ENCODE results near the gene ARHGAP35. TPM values are rescaled to one million over a fixed set of nuclear protein-coding genes. Genes with fewer than 3 reads are reported as not detected.

Gene ARHGAP35
- 35.2 TPM for polyA plus RNA-seq (2013, experiment 1 of 2)
- polyA plus RNA-seq (2013, experiment 2 of 2) = 35.5 TPM

- no CpG with 5 or more reads among the region's 91 CpGs for WGBS (ENCODE audit: extremely low coverage, insufficient coverage, low lambda C conversion rate)
- peaks cover under 1% of the 10 kb centered on the region for H3K36me3 ChIP-seq (ENCODE audit: control insufficient read depth, insufficient read depth, low read length)
- peaks cover 13% of the 10 kb centered on the region for H3K4me1 ChIP-seq (ENCODE audit: control insufficient read depth, low read depth, low read length)
- DNase-seq = no peak
- peak within 1 kb of the TSS; percentile 28 for H2BK15ac ChIP-seq (replicated peaks; ENCODE audit: low read depth)
- H3K79me1 ChIP-seq (ENCODE audit: low read length) = peaks cover 15% of the 10 kb centered on the region
- H4K8ac ChIP-seq (ENCODE audit: low read depth, low read length) = no peak within 1 kb of the TSS
- peak within 1 kb of the TSS; percentile 64 for H2BK120ac ChIP-seq (ENCODE audit: low read depth, low read length)
- peak within 1 kb of the TSS; percentile 99 for H3K56ac ChIP-seq (ENCODE audit: low read length)
- peak within 1 kb of the TSS; percentile 98 for H3K18ac ChIP-seq (ENCODE audit: low read length)
- peak within 1 kb of the TSS; percentile 97 for H3K23ac ChIP-seq (ENCODE audit: low read length)
- peak within 1 kb of the TSS; percentile 93 for H3K4me3 ChIP-seq (ENCODE audit: low read length)
- H3K4me2 ChIP-seq (ENCODE audit: low read length) = peak within 1 kb of the TSS; percentile 100
- peak within 1 kb of the TSS; percentile 99 for H3K27ac ChIP-seq (ENCODE audit: low read depth, low read length)
- H3K4ac ChIP-seq (ENCODE audit: low read depth, low read length) = peak within 1 kb of the TSS; percentile 97
- H4K5ac ChIP-seq (ENCODE audit: low read length) = peak within 1 kb of the TSS; percentile 8
- no peaks in the 10 kb centered on the region for H3K27me3 ChIP-seq (ENCODE audit: insufficient read depth, low read length, poor library complexity)
- H2BK5ac ChIP-seq (ENCODE audit: low read length) = peak within 1 kb of the TSS; percentile 96
- peaks cover 46% of the 10 kb centered on the region for H3K79me2 ChIP-seq (ENCODE audit: control insufficient read depth, insufficient read depth, low read length)
- peak within 1 kb of the TSS; percentile 99 for H3K9ac ChIP-seq (ENCODE audit: low read length)
- peak within 1 kb of the TSS; percentile 90 for H2AK5ac ChIP-seq (ENCODE audit: low read length)
These were observed at the start of gene ARHGAP35 for GRCh38 chr19:46860846-46861690. TSS of gene ARHGAP35 (plus strand) at chr19:46860997. CDS start at chr19:46918676, 57,679 bp downstream.

GRCh38 chr19:46812977-46813838 lies 47.6 kb upstream of the ARHGAP35 start:
- Histone ChIP-seq H2AK5ac (ENCODE audit: low read length) (no peak overlapping the region), H4K8ac (ENCODE audit: low read depth, low read length) (no peak overlapping the region), H3K27me3 (ENCODE audit: insufficient read depth, low read length, poor library complexity) (no peaks in the 10 kb centered on the region), H3K4me3 (ENCODE audit: low read length) (no peak overlapping the region), H3K18ac (ENCODE audit: low read length) (no peak overlapping the region), H2BK5ac (ENCODE audit: low read length) (no peak overlapping the region), H3K9ac (ENCODE audit: low read length) (no peak overlapping the region), H4K5ac (ENCODE audit: low read length) (no peak overlapping the region), H2BK15ac (replicated peaks; ENCODE audit: low read depth) (no peak overlapping the region), H3K4me1 (ENCODE audit: control insufficient read depth, low read depth, low read length) (no peaks in the 10 kb centered on the region), H3K79me2 (ENCODE audit: control insufficient read depth, insufficient read depth, low read length) (no peaks in the 10 kb centered on the region), H3K23ac (ENCODE audit: low read length) (no peak overlapping the region), H2BK120ac (ENCODE audit: low read depth, low read length) (no peak overlapping the region), H3K79me1 (ENCODE audit: low read length) (no peaks in the 10 kb centered on the region), H3K4me2 (ENCODE audit: low read length) (no peak overlapping the region), H3K56ac (ENCODE audit: low read length) (peak overlapping the region; percentile 34), H3K36me3 (ENCODE audit: control insufficient read depth, insufficient read depth, low read length) (no peaks in the 10 kb centered on the region), H3K4ac (ENCODE audit: low read depth, low read length) (no peak overlapping the region), H3K27ac (ENCODE audit: low read depth, low read length) (no peak overlapping the region)
- no CpG with 5 or more reads among the region's 24 CpGs for WGBS (ENCODE audit: extremely low coverage, insufficient coverage, low lambda C conversion rate)
- no peak for DNase-seq

- Histone ChIP-seq H3K79me2 (ENCODE audit: control insufficient read depth, insufficient read depth, low read length) (no peaks in the 10 kb centered on the region), H3K79me1 (ENCODE audit: low read length) (no peaks in the 10 kb centered on the region), H3K4me3 (ENCODE audit: low read length) (no peak overlapping the region), H3K18ac (ENCODE audit: low read length) (no peak overlapping the region), H3K27me3 (ENCODE audit: insufficient read depth, low read length, poor library complexity) (no peaks in the 10 kb centered on the region), H3K36me3 (ENCODE audit: control insufficient read depth, insufficient read depth, low read length) (no peaks in the 10 kb centered on the region), H3K23ac (ENCODE audit: low read length) (no peak overlapping the region), H4K5ac (ENCODE audit: low read length) (no peak overlapping the region), H2BK5ac (ENCODE audit: low read length) (no peak overlapping the region), H2BK120ac (ENCODE audit: low read depth, low read length) (no peak overlapping the region), H3K27ac (ENCODE audit: low read depth, low read length) (no peak overlapping the region), H3K9ac (ENCODE audit: low read length) (no peak overlapping the region), H4K8ac (ENCODE audit: low read depth, low read length) (no peak overlapping the region), H2BK15ac (replicated peaks; ENCODE audit: low read depth) (no peak overlapping the region), H3K4ac (ENCODE audit: low read depth, low read length) (no peak overlapping the region), H2AK5ac (ENCODE audit: low read length) (no peak overlapping the region), H3K56ac (ENCODE audit: low read length) (no peak overlapping the region), H3K4me1 (ENCODE audit: control insufficient read depth, low read depth, low read length) (no peaks in the 10 kb centered on the region), H3K4me2 (ENCODE audit: low read length) (no peak overlapping the region)
- no CpG with 5 or more reads among the region's 7 CpGs for WGBS (ENCODE audit: extremely low coverage, insufficient coverage, low lambda C conversion rate)
- no peak for DNase-seq
These were observed 46.9 kb upstream of the ARHGAP35 start for GRCh38 chr19:46813839-46814358.

GRCh38 chr19:46815833-46816627 lies 44.8 kb upstream of the ARHGAP35 start:
- Histone ChIP-seq H3K4me1 (ENCODE audit: control insufficient read depth, low read depth, low read length) (no peaks in the 10 kb centered on the region), H3K9ac (ENCODE audit: low read length) (no peak overlapping the region), H3K36me3 (ENCODE audit: control insufficient read depth, insufficient read depth, low read length) (no peaks in the 10 kb centered on the region), H3K4me2 (ENCODE audit: low read length) (no peak overlapping the region), H2AK5ac (ENCODE audit: low read length) (no peak overlapping the region), H3K27me3 (ENCODE audit: insufficient read depth, low read length, poor library complexity) (no peaks in the 10 kb centered on the region), H4K8ac (ENCODE audit: low read depth, low read length) (no peak overlapping the region), H3K4me3 (ENCODE audit: low read length) (no peak overlapping the region), H3K79me2 (ENCODE audit: control insufficient read depth, insufficient read depth, low read length) (no peaks in the 10 kb centered on the region), H4K5ac (ENCODE audit: low read length) (no peak overlapping the region), H3K18ac (ENCODE audit: low read length) (no peak overlapping the region), H3K4ac (ENCODE audit: low read depth, low read length) (no peak overlapping the region), H3K23ac (ENCODE audit: low read length) (no peak overlapping the region), H2BK5ac (ENCODE audit: low read length) (no peak overlapping the region), H2BK15ac (replicated peaks; ENCODE audit: low read depth) (no peak overlapping the region), H3K27ac (ENCODE audit: low read depth, low read length) (no peak overlapping the region), H3K56ac (ENCODE audit: low read length) (no peak overlapping the region), H2BK120ac (ENCODE audit: low read depth, low read length) (no peak overlapping the region), H3K79me1 (ENCODE audit: low read length) (no peaks in the 10 kb centered on the region)
- no CpG with 5 or more reads among the region's 18 CpGs for WGBS (ENCODE audit: extremely low coverage, insufficient coverage, low lambda C conversion rate)
- no peak for DNase-seq

GRCh38 chr19:46818812-46819211 lies 42.0 kb upstream of the ARHGAP35 start:
- Histone ChIP-seq H3K4me2 (ENCODE audit: low read length) (no peak overlapping the region), H2BK120ac (ENCODE audit: low read depth, low read length) (no peak overlapping the region), H2BK5ac (ENCODE audit: low read length) (no peak overlapping the region), H3K27me3 (ENCODE audit: insufficient read depth, low read length, poor library complexity) (no peaks in the 10 kb centered on the region), H3K36me3 (ENCODE audit: control insufficient read depth, insufficient read depth, low read length) (no peaks in the 10 kb centered on the region), H3K4me1 (ENCODE audit: control insufficient read depth, low read depth, low read length) (no peaks in the 10 kb centered on the region), H3K18ac (ENCODE audit: low read length) (no peak overlapping the region), H3K27ac (ENCODE audit: low read depth, low read length) (no peak overlapping the region), H2BK15ac (replicated peaks; ENCODE audit: low read depth) (no peak overlapping the region), H4K5ac (ENCODE audit: low read length) (no peak overlapping the region), H3K9ac (ENCODE audit: low read length) (no peak overlapping the region), H3K4ac (ENCODE audit: low read depth, low read length) (no peak overlapping the region), H3K4me3 (ENCODE audit: low read length) (no peak overlapping the region), H2AK5ac (ENCODE audit: low read length) (no peak overlapping the region), H3K79me1 (ENCODE audit: low read length) (no peaks in the 10 kb centered on the region), H4K8ac (ENCODE audit: low read depth, low read length) (no peak overlapping the region), H3K23ac (ENCODE audit: low read length) (no peak overlapping the region), H3K56ac (ENCODE audit: low read length) (no peak overlapping the region), H3K79me2 (ENCODE audit: control insufficient read depth, insufficient read depth, low read length) (no peaks in the 10 kb centered on the region)
- peak; percentile 65 for DNase-seq
- no CpG with 5 or more reads among the region's 2 CpGs for WGBS (ENCODE audit: extremely low coverage, insufficient coverage, low lambda C conversion rate)

Measured in mesendoderm (in vitro differentiated cells).